ENCODE measurements around the gene MGST3. TPM values are rescaled to one million over a fixed set of nuclear protein-coding genes. Genes with fewer than 3 reads are reported as not detected.
"Not testable (repeated sequence)": the region's sequence is repeated elsewhere in the genome, so short reads cannot be mapped to it uniquely, and the experiment has no call there.

MGST3 gene
- total RNA-seq, 2 donors from 2014 or later: 42.1 to 57.9 TPM

- H3K27me3 Mint-ChIP-seq: no peaks in the 10 kb centered on the region
- no peaks in the 10 kb centered on the region for H3K4me1 Mint-ChIP-seq
- no peak overlapping the region for H3K4me3 Mint-ChIP-seq
- H3K27ac Mint-ChIP-seq: peak overlapping the region; percentile 54
- no peak for ATAC-seq (replicated peaks)
- H3K36me3 Mint-ChIP-seq (ENCODE audit: low read depth): peaks cover 61% of the 10 kb centered on the region
- H3K9me3 Mint-ChIP-seq: no peaks in the 10 kb centered on the region
These were observed 28.5 kb downstream of the MGST3 start for GRCh38 chr1:165659581-165659895.

GRCh38 chr1:165661703-165662102 is 30.7 kb downstream of the MGST3 start:
- Mint-ChIP-seq H3K4me3 (no peak overlapping the region), H3K27ac (no peak overlapping the region), H3K36me3 (ENCODE audit: low read depth) (peaks cover 72% of the 10 kb centered on the region), H3K27me3 (no peaks in the 10 kb centered on the region), H3K9me3 (no peaks in the 10 kb centered on the region), H3K4me1 (no peaks in the 10 kb centered on the region)
- no peak for ATAC-seq (replicated peaks)

- no peaks in the 10 kb centered on the region for H3K9me3 Mint-ChIP-seq
- H3K4me1 Mint-ChIP-seq: no peaks in the 10 kb centered on the region
- H3K4me3 Mint-ChIP-seq: no peak overlapping the region
- no peak overlapping the region for H3K27ac Mint-ChIP-seq
- ATAC-seq (replicated peaks): no peak
- H3K36me3 Mint-ChIP-seq (ENCODE audit: low read depth): peaks cover 75% of the 10 kb centered on the region
- no peaks in the 10 kb centered on the region for H3K27me3 Mint-ChIP-seq
These were observed 31.2 kb downstream of the MGST3 start for GRCh38 chr1:165662186-165662585.

GRCh38 chr1:165666152-165666825 is 35.3 kb downstream of the MGST3 start:
- Mint-ChIP-seq H3K4me1 (no peaks in the 10 kb centered on the region), H3K4me3 (no peak overlapping the region), H3K9me3 (no peaks in the 10 kb centered on the region), H3K36me3 (ENCODE audit: low read depth) (peaks cover 100% of the 10 kb centered on the region), H3K27me3 (no peaks in the 10 kb centered on the region), H3K27ac (no peak overlapping the region)
- ATAC-seq (replicated peaks): no peak

- peaks cover 100% of the 10 kb centered on the region for H3K36me3 Mint-ChIP-seq (ENCODE audit: low read depth)
- H3K9me3 Mint-ChIP-seq: no peaks in the 10 kb centered on the region
- H3K27ac Mint-ChIP-seq: no peak overlapping the region
- no peak overlapping the region for H3K4me3 Mint-ChIP-seq
- no peak for ATAC-seq (replicated peaks)
- no peaks in the 10 kb centered on the region for H3K4me1 Mint-ChIP-seq
- H3K27me3 Mint-ChIP-seq: no peaks in the 10 kb centered on the region
These were observed 37.1 kb downstream of the MGST3 start for GRCh38 chr1:165668184-165668583.

- Mint-ChIP-seq H3K9me3 (no peaks in the 10 kb centered on the region), H3K36me3 (ENCODE audit: low read depth) (peaks cover 87% of the 10 kb centered on the region), H3K4me3 (no peak overlapping the region), H3K27me3 (no peaks in the 10 kb centered on the region), H3K4me1 (peaks cover 5% of the 10 kb centered on the region), H3K27ac (no peak overlapping the region)
- no peak for ATAC-seq (replicated peaks)
These were observed 40.5 kb downstream of the MGST3 start for GRCh38 chr1:165671526-165671925.

- Mint-ChIP-seq H3K27me3 (no peaks in the 10 kb centered on the region), H3K27ac (no peak overlapping the region), H3K4me3 (no peak overlapping the region), H3K9me3 (no peaks in the 10 kb centered on the region), H3K4me1 (peaks cover 14% of the 10 kb centered on the region), H3K36me3 (ENCODE audit: low read depth) (peaks cover 83% of the 10 kb centered on the region)
- ATAC-seq (replicated peaks): no peak
These were observed 43.6 kb downstream of the MGST3 start for GRCh38 chr1:165674599-165674998.

- Mint-ChIP-seq H3K9me3 (no peaks in the 10 kb centered on the region), H3K36me3 (ENCODE audit: low read depth) (peaks cover 83% of the 10 kb centered on the region), H3K4me3 (no peak overlapping the region), H3K4me1 (peaks cover 14% of the 10 kb centered on the region), H3K27me3 (no peaks in the 10 kb centered on the region), H3K27ac (peak overlapping the region; percentile 69)
- ATAC-seq (replicated peaks): no peak
These were observed 44.8 kb downstream of the MGST3 start for GRCh38 chr1:165675794-165676193.

- no peak overlapping the region for H3K4me3 Mint-ChIP-seq
- peak overlapping the region; percentile 78 for H3K27ac Mint-ChIP-seq
- peak; percentile 69 for ATAC-seq (replicated peaks)
- H3K27me3 Mint-ChIP-seq: no peaks in the 10 kb centered on the region
- peaks cover 83% of the 10 kb centered on the region for H3K36me3 Mint-ChIP-seq (ENCODE audit: low read depth)
- peaks cover 11% of the 10 kb centered on the region for H3K4me1 Mint-ChIP-seq
- no peaks in the 10 kb centered on the region for H3K9me3 Mint-ChIP-seq
These were observed 47.5 kb downstream of the MGST3 start for GRCh38 chr1:165678509-165678908.

- ATAC-seq (replicated peaks): no peak
- Mint-ChIP-seq H3K9me3 (no peaks in the 10 kb centered on the region), H3K36me3 (ENCODE audit: low read depth) (peaks cover 85% of the 10 kb centered on the region), H3K4me3 (no peak overlapping the region), H3K27ac (peak overlapping the region; percentile 78), H3K27me3 (no peaks in the 10 kb centered on the region), H3K4me1 (peaks cover 9% of the 10 kb centered on the region)
These were observed 48.4 kb downstream of the MGST3 start for GRCh38 chr1:165679282-165680036.

- ATAC-seq (replicated peaks): no peak
- H3K4me3 Mint-ChIP-seq: no peak overlapping the region
- H3K27me3 Mint-ChIP-seq: no peaks in the 10 kb centered on the region
- H3K27ac Mint-ChIP-seq: peak overlapping the region; percentile 38
- H3K9me3 Mint-ChIP-seq: no peaks in the 10 kb centered on the region
- peaks cover 84% of the 10 kb centered on the region for H3K36me3 Mint-ChIP-seq (ENCODE audit: low read depth)
- peaks cover 12% of the 10 kb centered on the region for H3K4me1 Mint-ChIP-seq
These were observed 49.3 kb downstream of the MGST3 start for GRCh38 chr1:165680303-165680702.

GRCh38 chr1:165680773-165681172 is 49.7 kb downstream of the MGST3 start:
- not testable (repeated sequence) for H3K9me3 Mint-ChIP-seq; H3K4me3 Mint-ChIP-seq; H3K27me3 Mint-ChIP-seq; ATAC-seq (replicated peaks)
- peak overlapping the region; percentile 38 for H3K27ac Mint-ChIP-seq
- H3K4me1 Mint-ChIP-seq: peaks cover 17% of the 10 kb centered on the region
- H3K36me3 Mint-ChIP-seq (ENCODE audit: low read depth): peaks cover 84% of the 10 kb centered on the region

- Mint-ChIP-seq H3K27ac (peak overlapping the region; percentile 88), H3K4me1 (peaks cover 24% of the 10 kb centered on the region), H3K4me3 (no peak overlapping the region), H3K9me3 (peaks cover 4% of the 10 kb centered on the region), H3K36me3 (ENCODE audit: low read depth) (peaks cover 85% of the 10 kb centered on the region), H3K27me3 (no peaks in the 10 kb centered on the region)
- no peak for ATAC-seq (replicated peaks)
These were observed 52.9 kb downstream of the MGST3 start for GRCh38 chr1:165683848-165684485.

GRCh38 chr1:165686121-165686970 is 55.3 kb downstream of the MGST3 start:
- Mint-ChIP-seq H3K4me1 (peaks cover 27% of the 10 kb centered on the region), H3K27me3 (no peaks in the 10 kb centered on the region), H3K36me3 (ENCODE audit: low read depth) (peaks cover 79% of the 10 kb centered on the region), H3K4me3 (peak overlapping the region; percentile 66), H3K27ac (peak overlapping the region; percentile 88), H3K9me3 (peaks cover 4% of the 10 kb centered on the region)
- peak; percentile 84 for ATAC-seq (replicated peaks)

Measured in activated T-helper 17 cell treated with anti-CD3 and anti-CD28 coated beads, Interleukin-2, amount 50 U/mL, for 72 hours (primary cell).